HEK293T (cell line): Measurements from ENCODE around the gene ZNF559.

Experiments
- CTCF ChIA-PET: fragments of 350-600 bp; formaldehyde crosslinking; extraction: SDS; loops from one replicate; lab custom pipeline; 2021; ENCODE audit warnings: antibody characterized with exemption, inconsistent platforms; lab: Yijun Ruan, JAX
- POLR2A ChIA-PET: fragments of 350-600 bp; formaldehyde crosslinking; extraction: SDS; loops from one replicate; lab custom pipeline; 2020; ENCODE audit warnings: antibody characterized with exemption, inconsistent platforms; lab: Yijun Ruan, JAX
- DNase-seq: peaks from one replicate; pipeline ENCODE4 v3.0.0; 2012; ENCODE audit warnings: mixed read lengths; ENCODE audit errors: extremely low spot score
- ARNT ChIP-seq: fragments of 450-650 bp; IDR thresholded peaks from 2 replicates; pipeline ENCODE4 v1.6.1; 2017; ENCODE audit warnings: mild to moderate bottlenecking
- BHLHE40 ChIP-seq: fragments of 450-650 bp; IDR thresholded peaks from 2 replicates; pipeline ENCODE4 v1.6.1; 2016; ENCODE audit warnings: mild to moderate bottlenecking, moderate library complexity, borderline replicate concordance
- CTBP1 ChIP-seq: fragments of 450-650 bp; IDR thresholded peaks from 2 replicates; pipeline ENCODE4 v1.6.1; 2016; ENCODE audit warnings: borderline replicate concordance
- ELF4 ChIP-seq: fragments of 450-650 bp; IDR thresholded peaks from 2 replicates; pipeline ENCODE4 v1.6.1; 2017; ENCODE audit warnings: antibody characterized with exemption
- FOXA1 ChIP-seq: fragments of 450-650 bp; IDR thresholded peaks from 2 replicates; pipeline ENCODE4 v1.6.1; 2016; ENCODE audit warnings: mild to moderate bottlenecking
- FOXK2 ChIP-seq: fragments of 450-650 bp; IDR thresholded peaks from 2 replicates; pipeline ENCODE4 v1.6.1; 2016; ENCODE audit warnings: mild to moderate bottlenecking
- FOXM1 ChIP-seq: fragments of 450-650 bp; IDR thresholded peaks from 2 replicates; pipeline ENCODE4 v1.6.1; 2017; ENCODE audit warnings: mild to moderate bottlenecking, borderline replicate concordance
- HDGF ChIP-seq: fragments of 450-650 bp; IDR thresholded peaks from 2 replicates; pipeline ENCODE4 v1.6.1; 2017; ENCODE audit warnings: antibody characterized with exemption, borderline replicate concordance
- L3MBTL2 ChIP-seq: fragments of 450-650 bp; conservative IDR thresholded peaks from 2 replicates; pipeline ENCODE4 v1.6.1; 2016; ENCODE audit warnings: mild to moderate bottlenecking
- LEF1 ChIP-seq: fragments of 450-650 bp; IDR thresholded peaks from 2 replicates; pipeline ENCODE4 v1.6.1; 2017; ENCODE audit warnings: mild to moderate bottlenecking, borderline replicate concordance
- NFRKB ChIP-seq: fragments of 450-650 bp; IDR thresholded peaks from 2 replicates; pipeline ENCODE4 v1.6.1; 2016; ENCODE audit warnings: mild to moderate bottlenecking, moderate library complexity
- SP1 ChIP-seq: fragments of 450-650 bp; IDR thresholded peaks from 2 replicates; pipeline ENCODE4 v1.6.1; 2017
- SUZ12 ChIP-seq: fragments of 450-650 bp; IDR thresholded peaks from 2 replicates; pipeline ENCODE4 v1.6.1; 2016; ENCODE audit warnings: mild to moderate bottlenecking
- TARDBP ChIP-seq: fragments of 450-650 bp; IDR thresholded peaks from 2 replicates; pipeline ENCODE4 v1.6.1; 2016
- ZNF384 ChIP-seq: fragments of 450-650 bp; IDR thresholded peaks from 2 replicates; pipeline ENCODE4 v1.6.1; 2016
- TF ChIP-seq, protein P1 (sequence below): fragments of 450-650 bp; IDR thresholded peaks from 2 replicates; pipeline ENCODE4 v1.6.1; 2016

ZNF559 gene

DNA sequence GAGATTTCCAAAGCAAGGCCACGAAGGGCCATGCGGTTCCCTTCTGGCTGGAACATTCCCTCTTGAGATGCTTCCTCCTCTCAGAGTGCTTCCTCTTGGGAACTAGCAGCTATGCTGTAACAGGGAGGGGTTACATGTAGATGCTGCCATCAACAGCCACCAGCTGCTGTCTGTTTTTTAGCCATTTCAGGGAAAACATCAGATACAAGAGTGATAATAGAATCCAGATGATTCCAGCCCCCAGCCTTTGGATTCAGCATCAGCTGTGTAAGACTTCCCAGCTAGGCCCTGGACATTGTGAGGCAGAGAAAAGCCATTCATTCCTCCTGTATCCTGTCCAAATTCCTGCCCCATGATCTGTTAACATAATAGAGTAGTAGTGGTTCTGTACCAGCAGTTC is 30.7 kb downstream of the ZNF559 start:
- DNase-seq, result no peak
- ChIA-PET POLR2A (no interaction called here), CTCF (no interaction called here)
- TF ChIP-seq, protein P1, sequence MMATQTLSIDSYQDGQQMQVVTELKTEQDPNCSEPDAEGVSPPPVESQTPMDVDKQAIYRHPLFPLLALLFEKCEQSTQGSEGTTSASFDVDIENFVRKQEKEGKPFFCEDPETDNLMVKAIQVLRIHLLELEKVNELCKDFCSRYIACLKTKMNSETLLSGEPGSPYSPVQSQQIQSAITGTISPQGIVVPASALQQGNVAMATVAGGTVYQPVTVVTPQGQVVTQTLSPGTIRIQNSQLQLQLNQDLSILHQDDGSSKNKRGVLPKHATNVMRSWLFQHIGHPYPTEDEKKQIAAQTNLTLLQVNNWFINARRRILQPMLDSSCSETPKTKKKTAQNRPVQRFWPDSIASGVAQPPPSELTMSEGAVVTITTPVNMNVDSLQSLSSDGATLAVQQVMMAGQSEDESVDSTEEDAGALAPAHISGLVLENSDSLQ, result no peak
- TF ChIP-seq FOXA1, result no peak
- no peak for TF ChIP-seq BHLHE40
- TF ChIP-seq SUZ12, result no peak
- TF ChIP-seq ELF4, result no peak
- no peak for TF ChIP-seq FOXK2
- TF ChIP-seq CTBP1, result no peak
- no peak for TF ChIP-seq SP1
- no peak for TF ChIP-seq ARNT
- no peak for TF ChIP-seq ZNF384
- TF ChIP-seq HDGF, result no peak
- TF ChIP-seq L3MBTL2, result no peak
- no peak for TF ChIP-seq FOXM1
- TF ChIP-seq LEF1, result no peak
- TF ChIP-seq NFRKB, result no peak
- TF ChIP-seq TARDBP, result no peak

DNA sequence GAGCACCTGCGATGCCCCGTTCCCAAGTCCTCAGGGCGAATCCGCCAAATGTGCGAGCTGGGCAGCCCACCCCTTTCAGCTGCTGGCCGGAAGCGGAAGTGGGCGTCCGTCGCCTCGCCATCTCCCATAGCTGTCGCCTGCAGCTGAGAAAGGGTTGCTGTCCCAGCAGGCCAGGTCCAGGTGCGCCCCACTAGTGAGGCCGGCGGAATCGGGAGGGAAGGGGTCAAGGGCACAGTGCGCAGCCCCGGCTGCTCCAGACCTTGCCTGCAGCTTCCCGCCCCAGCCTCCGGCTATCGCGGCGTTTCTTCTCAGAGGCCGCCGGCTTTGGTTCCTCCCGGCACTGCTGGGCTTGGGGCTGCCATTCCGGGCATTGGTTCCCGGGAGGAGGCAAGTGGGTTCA is 38.9 kb downstream of the ZNF559 start, which contains the start of gene ZNF177:
Gene ZNF177 (plus strand): TSS at position 109 of the 400 bp plus-strand sequence. CDS start 15,299 bp downstream, outside the sequence.
- DNase-seq, result no peak
- POLR2A ChIA-PET, result no interaction called here
- TF ChIP-seq FOXA1 (no peak), SP1 (no peak), SUZ12 (no peak), FOXM1 (no peak), ARNT (no peak), TARDBP (no peak)
- CTCF ChIA-PET, result no interaction called here

DNA sequence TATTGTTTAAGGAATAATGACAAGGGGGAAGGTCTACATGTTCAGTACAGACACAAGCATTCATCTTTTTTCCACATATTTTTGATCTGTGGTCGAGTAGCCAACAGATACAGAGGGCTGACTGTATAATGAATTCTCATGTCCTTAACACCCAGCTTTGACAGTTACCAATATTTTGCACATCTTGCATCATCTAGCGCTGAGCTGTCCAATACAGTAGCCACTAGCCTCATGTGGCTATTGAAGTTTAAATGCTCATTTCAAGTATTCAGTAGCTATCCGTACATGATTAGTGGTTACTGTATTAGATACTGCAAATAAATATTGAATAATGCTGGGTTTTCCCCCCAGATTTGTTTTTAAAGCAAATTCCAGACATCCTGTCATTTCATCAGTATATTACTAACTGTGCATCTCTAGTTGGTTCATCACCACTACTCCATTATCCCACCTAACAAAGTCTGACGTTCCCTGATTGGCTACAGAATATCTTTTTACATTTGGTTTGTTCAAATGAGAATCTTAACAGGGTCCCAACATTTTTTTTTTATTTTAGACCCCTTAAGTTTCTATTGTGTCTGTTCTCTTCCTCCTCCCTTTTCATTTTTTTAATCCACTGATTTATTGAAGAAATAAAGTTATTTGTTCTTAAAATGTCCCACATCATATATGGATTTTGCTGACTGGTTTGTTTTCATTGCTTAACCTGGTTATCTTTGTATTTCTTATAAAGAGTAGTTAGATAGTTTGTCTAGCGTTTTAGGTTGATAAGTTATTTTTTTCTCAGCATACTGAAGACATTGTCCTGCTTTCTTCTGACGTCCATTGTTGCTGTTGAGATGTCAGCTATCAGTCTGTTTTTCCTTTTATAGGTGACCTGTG is 47.0 kb downstream of the ZNF559 start:
- POLR2A ChIA-PET, result no interaction called here
- no peak for DNase-seq
- CTCF ChIA-PET, result no interaction called here
- TF ChIP-seq FOXK2, result no peak
- no peak for TF ChIP-seq CTBP1
- no peak for TF ChIP-seq ARNT
- TF ChIP-seq HDGF, result no peak
- no peak for TF ChIP-seq TARDBP
- no peak for TF ChIP-seq NFRKB
- no peak for TF ChIP-seq ZNF384
- no peak for TF ChIP-seq SUZ12
- no peak for TF ChIP-seq LEF1
- no peak for TF ChIP-seq L3MBTL2
- no peak for TF ChIP-seq FOXA1
- TF ChIP-seq, protein P1, result no peak

DNA sequence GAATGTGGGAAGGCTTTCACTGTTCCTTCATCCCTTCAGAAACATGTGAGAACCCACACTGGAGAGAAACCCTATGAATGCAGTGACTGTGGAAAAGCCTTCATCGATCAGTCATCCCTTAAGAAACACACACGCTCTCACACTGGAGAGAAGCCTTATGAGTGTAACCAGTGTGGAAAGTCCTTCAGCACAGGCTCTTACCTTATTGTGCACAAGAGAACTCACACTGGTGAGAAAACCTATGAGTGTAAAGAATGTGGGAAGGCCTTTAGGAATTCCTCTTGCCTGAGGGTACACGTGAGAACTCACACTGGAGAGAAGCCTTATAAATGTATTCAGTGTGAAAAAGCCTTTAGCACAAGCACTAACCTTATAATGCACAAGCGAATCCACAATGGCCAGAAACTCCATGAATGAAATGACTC is 57.4 kb downstream of the ZNF559 start:
- ChIA-PET CTCF (no interaction called here), POLR2A (no interaction called here)
- TF ChIP-seq, protein P1, result no peak
- TF ChIP-seq NFRKB, result no peak
- TF ChIP-seq L3MBTL2, result no peak
- no peak for TF ChIP-seq ARNT
- no peak for TF ChIP-seq ZNF384
- TF ChIP-seq FOXK2, result no peak
- no peak for TF ChIP-seq ELF4
- no peak for TF ChIP-seq SP1
- TF ChIP-seq HDGF, result no peak
- TF ChIP-seq CTBP1, result no peak
- TF ChIP-seq BHLHE40, result no peak
- no peak for TF ChIP-seq FOXA1
- no peak for DNase-seq
